ENCODE results near the gene NBEAL1.
"Not testable (repeated sequence)": the region's sequence is repeated elsewhere in the genome, so short reads cannot be mapped to it uniquely, and the experiment has no call there.

Gene NBEAL1

GRCh38 chr2:203033395-203033794 is 18.7 kb downstream of the NBEAL1 start:
- no peaks in the 10 kb centered on the region for H3K36me3 ChIP-seq (ENCODE audit: control insufficient read depth, insufficient read depth, low read length)
- no peak for DNase-seq (ENCODE audit: extremely low read depth, insufficient read length)
- TF ChIP-seq CTCF (IDR thresholded peaks at IDR 0.05; ENCODE audit: insufficient read depth, low read length, poor library complexity, severe bottlenecking), result no peak
- no peaks in the 10 kb centered on the region for H3K27me3 ChIP-seq (replicated peaks; ENCODE audit: control insufficient read depth, insufficient read depth, low read length)
- no peak overlapping the region for H3K4me3 ChIP-seq (replicated peaks; ENCODE audit: low read depth, low read length)

GRCh38 chr2:203035879-203036470 is 21.3 kb downstream of the NBEAL1 start:
- no peak overlapping the region for H3K4me3 ChIP-seq (replicated peaks; ENCODE audit: low read depth, low read length)
- H3K36me3 ChIP-seq (ENCODE audit: control insufficient read depth, insufficient read depth, low read length), result no peaks in the 10 kb centered on the region
- H3K27me3 ChIP-seq (replicated peaks; ENCODE audit: control insufficient read depth, insufficient read depth, low read length), result no peaks in the 10 kb centered on the region
- DNase-seq (ENCODE audit: extremely low read depth, insufficient read length), result no peak
- TF ChIP-seq CTCF (IDR thresholded peaks at IDR 0.05; ENCODE audit: insufficient read depth, low read length, poor library complexity, severe bottlenecking), result no peak

- H3K27me3 ChIP-seq (replicated peaks; ENCODE audit: control insufficient read depth, insufficient read depth, low read length), result no peaks in the 10 kb centered on the region
- TF ChIP-seq CTCF (IDR thresholded peaks at IDR 0.05; ENCODE audit: insufficient read depth, low read length, poor library complexity, severe bottlenecking), result no peak
- H3K4me3 ChIP-seq (replicated peaks; ENCODE audit: low read depth, low read length), result no peak overlapping the region
- DNase-seq (ENCODE audit: extremely low read depth, insufficient read length), result no peak
- no peaks in the 10 kb centered on the region for H3K36me3 ChIP-seq (ENCODE audit: control insufficient read depth, insufficient read depth, low read length)
These were observed 22.4 kb downstream of the NBEAL1 start for GRCh38 chr2:203037026-203037425.

- TF ChIP-seq CTCF (IDR thresholded peaks at IDR 0.05; ENCODE audit: insufficient read depth, low read length, poor library complexity, severe bottlenecking), result no peak
These were observed 23.9 kb downstream of the NBEAL1 start for GRCh38 chr2:203038586-203038985.

GRCh38 chr2:203039211-203039610 is 24.5 kb downstream of the NBEAL1 start:
- not testable (repeated sequence) for H3K27me3 ChIP-seq (replicated peaks; ENCODE audit: control insufficient read depth, insufficient read depth, low read length); DNase-seq (ENCODE audit: extremely low read depth, insufficient read length); H3K4me3 ChIP-seq (replicated peaks; ENCODE audit: low read depth, low read length); H3K36me3 ChIP-seq (ENCODE audit: control insufficient read depth, insufficient read depth, low read length)

More at GRCh38 chr2:203038586-203038985, 23.9 kb downstream of the NBEAL1 start:
- no peak overlapping the region for H3K4me3 ChIP-seq (replicated peaks; ENCODE audit: low read depth, low read length)
- H3K36me3 ChIP-seq (ENCODE audit: control insufficient read depth, insufficient read depth, low read length), result no peaks in the 10 kb centered on the region
- no peak for DNase-seq (ENCODE audit: extremely low read depth, insufficient read length)
- no peaks in the 10 kb centered on the region for H3K27me3 ChIP-seq (replicated peaks; ENCODE audit: control insufficient read depth, insufficient read depth, low read length)

- TF ChIP-seq CTCF (IDR thresholded peaks at IDR 0.05; ENCODE audit: insufficient read depth, low read length, poor library complexity, severe bottlenecking), result no peak
- Histone ChIP-seq H3K36me3 (ENCODE audit: control insufficient read depth, insufficient read depth, low read length) (no peaks in the 10 kb centered on the region), H3K27me3 (replicated peaks; ENCODE audit: control insufficient read depth, insufficient read depth, low read length) (no peaks in the 10 kb centered on the region), H3K4me3 (replicated peaks; ENCODE audit: low read depth, low read length) (no peak overlapping the region)
- DNase-seq (ENCODE audit: extremely low read depth, insufficient read length), result no peak
These were observed 26.4 kb downstream of the NBEAL1 start for GRCh38 chr2:203040966-203041521.

All from GM06990 (cell line).